ENCODE results near the gene TMEM106C.

The TMEM106C gene

GRCh38 chr12:48017921-48018617, 54.7 kb downstream of the TMEM106C start:
- DNase-seq: no peak

Data from activated naive CD4-positive, alpha-beta T cell treated with Interleukin-2 at 50 U/mL for 16 hours (primary cell).